Rectal smooth muscle tissue (tissue), 1 donor: ENCODE results near the gene CPZ.

Experiments used
- H3K27ac ChIP-seq: one replicate; pipeline ENCODE4 v1.7.0; 2013; ENCODE audit warnings: low read depth, low read length, inconsistent platforms
- H3K27me3 ChIP-seq: one replicate; pipeline ENCODE4 v1.7.0; 2013; ENCODE audit warnings: low read length; ENCODE audit not compliant: control insufficient read depth, insufficient read depth
- H3K36me3 ChIP-seq: one replicate; pipeline ENCODE4 v1.7.0; 2013; ENCODE audit warnings: low read length; ENCODE audit not compliant: control insufficient read depth, insufficient read depth
- H3K4me1 ChIP-seq: one replicate; pipeline ENCODE4 v1.7.0; 2013; ENCODE audit warnings: low read length; ENCODE audit not compliant: control insufficient read depth, insufficient read depth
- H3K4me3 ChIP-seq: one replicate; pipeline ENCODE4 v1.7.0; 2013; ENCODE audit warnings: low read length
- H3K9ac ChIP-seq: one replicate; pipeline ENCODE4 v1.7.0; 2013; ENCODE audit warnings: low read length

Gene CPZ

DNA sequence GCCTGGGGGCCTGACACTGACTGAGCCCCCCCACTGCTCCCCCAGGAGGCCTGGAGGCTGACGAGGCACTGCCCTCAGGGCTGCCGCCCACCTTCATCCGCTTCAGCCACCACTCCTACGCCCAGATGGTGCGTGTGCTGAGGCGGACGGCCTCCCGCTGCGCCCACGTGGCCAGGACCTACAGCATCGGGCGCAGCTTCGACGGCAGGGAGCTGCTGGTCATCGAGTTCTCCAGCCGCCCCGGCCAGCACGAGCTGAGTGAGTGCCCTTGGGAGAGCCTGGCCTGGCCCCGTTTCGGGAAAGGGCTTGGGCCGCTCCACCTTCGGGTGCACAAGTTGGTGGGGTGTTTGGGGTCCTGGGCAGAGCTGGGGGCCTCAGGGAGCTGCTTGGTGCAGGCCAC, 11.4 kb downstream of the CPZ start:
- Histone ChIP-seq H3K27me3 (peaks cover 2% of the 10 kb centered on the region), H3K4me1 (no peaks in the 10 kb centered on the region), H3K9ac (no peak overlapping the region), H3K27ac (no peak overlapping the region), H3K36me3 (no peaks in the 10 kb centered on the region), H3K4me3 (no peak overlapping the region)

DNA sequence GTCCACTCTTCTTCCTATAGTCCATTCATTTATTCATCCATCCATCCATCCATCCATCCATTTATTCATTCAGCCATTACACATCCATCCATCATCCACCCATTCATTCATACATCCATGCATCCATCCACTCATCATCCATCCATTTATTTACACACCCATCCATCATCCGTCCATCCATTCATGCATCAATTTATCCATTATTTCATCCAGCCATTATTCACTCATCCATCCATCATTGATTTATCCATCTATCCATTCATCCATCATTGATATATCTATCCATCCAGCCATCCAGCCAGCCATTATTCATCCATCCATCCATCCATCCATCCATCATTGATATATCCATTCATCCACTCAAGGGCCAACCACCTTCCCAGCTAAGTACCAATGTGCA, 12.7 kb downstream of the CPZ start:
- Histone ChIP-seq H3K27me3 (peaks cover 2% of the 10 kb centered on the region), H3K9ac (no peak overlapping the region)

DNA sequence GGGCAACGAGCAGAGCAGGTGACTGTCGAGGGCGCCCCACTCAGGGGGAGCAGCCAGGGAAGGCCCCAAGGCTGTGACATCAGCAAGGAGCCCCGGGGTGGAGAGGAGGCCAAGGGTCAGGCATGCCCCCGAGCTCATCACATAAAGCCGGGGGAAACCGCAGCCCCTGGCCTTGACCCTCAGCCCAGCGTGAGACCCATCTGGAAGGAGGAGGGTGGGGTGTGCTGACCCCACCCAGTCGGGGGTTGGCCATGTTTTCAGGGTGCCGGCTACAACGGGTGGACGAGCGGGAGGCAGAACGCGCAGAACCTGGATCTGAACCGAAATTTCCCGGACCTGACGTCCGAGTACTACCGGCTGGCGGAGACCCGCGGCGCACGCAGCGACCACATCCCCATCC, 13.9 kb downstream of the CPZ start:
- Histone ChIP-seq H3K9ac (no peak overlapping the region), H3K27ac (no peak overlapping the region), H3K4me1 (no peaks in the 10 kb centered on the region), H3K4me3 (no peak overlapping the region), H3K36me3 (no peaks in the 10 kb centered on the region), H3K27me3 (peaks cover 2% of the 10 kb centered on the region)

More for the DNA sequence above, 12.7 kb downstream of the CPZ start:
- no peaks in the 10 kb centered on the region for H3K4me1 ChIP-seq
- no peak overlapping the region for H3K27ac ChIP-seq
- H3K4me3 ChIP-seq: no peak overlapping the region
- H3K36me3 ChIP-seq: no peaks in the 10 kb centered on the region

DNA sequence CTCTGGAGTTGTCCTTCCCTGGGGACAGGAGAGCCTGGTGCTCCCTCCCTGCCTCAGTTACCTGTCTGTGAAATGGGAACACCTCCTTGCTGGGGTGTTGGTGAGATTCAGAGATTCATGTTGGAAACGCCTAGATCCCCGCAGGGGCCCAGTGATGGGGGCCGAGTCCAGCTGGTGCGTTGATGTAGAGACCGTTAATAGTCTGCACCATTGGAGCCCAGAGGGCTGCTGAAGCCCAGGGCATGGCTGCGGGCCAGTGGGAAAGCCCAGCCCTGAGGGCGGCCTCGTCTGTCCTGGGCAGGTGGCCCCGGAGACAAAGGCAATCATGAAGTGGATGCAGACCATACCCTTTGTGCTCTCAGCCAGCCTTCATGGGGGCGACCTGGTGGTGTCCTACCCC, 14.4 kb downstream of the CPZ start:
- Histone ChIP-seq H3K36me3 (no peaks in the 10 kb centered on the region), H3K4me1 (no peaks in the 10 kb centered on the region), H3K9ac (no peak overlapping the region), H3K27ac (no peak overlapping the region), H3K4me3 (no peak overlapping the region), H3K27me3 (peaks cover 2% of the 10 kb centered on the region)

DNA sequence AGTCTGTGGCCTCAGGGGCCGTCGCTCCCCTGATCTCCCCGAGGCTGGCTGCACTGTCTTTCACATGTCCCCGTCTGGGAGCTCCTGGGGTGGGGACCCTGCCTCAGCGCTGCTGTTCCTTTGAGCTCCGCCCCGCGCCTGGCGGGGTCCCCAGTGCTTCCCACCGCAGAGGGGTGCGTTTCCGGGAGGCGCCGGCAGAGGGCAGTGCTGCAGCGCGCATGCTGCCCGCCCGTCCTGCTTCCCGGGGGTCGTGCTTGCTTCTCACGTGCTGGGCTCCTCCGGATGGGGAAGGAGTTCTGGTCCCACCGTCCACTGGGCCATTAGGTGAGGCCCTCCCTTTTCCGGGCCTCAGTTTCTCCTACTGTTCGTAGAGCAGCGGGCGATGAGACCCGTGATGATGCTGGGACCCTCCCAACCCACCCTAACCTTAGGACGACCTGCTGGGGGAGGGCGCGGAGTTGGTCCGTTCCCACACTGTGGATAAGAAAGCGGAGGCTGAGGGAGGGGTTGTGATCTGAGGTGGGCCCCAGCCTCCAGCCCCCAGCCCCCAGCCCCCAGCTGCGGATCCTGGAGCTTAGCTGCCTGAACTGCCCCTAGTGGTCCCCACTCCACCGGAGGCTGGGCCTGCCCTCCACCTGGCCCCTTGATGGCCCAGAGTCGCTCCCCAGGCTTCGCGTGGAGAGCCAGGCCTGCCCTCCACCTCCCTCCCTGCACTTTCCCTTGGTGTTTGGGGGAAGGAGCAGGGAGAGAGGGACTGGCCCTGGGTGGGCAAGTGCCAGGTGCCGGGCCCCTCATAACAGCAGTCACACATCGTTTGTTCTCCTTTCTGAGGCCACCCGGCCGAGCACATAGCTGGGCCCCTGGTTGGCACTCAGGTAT, 15.3 kb downstream of the CPZ start:
- no peak overlapping the region for H3K27ac ChIP-seq
- H3K27me3 ChIP-seq: peaks cover 2% of the 10 kb centered on the region
- H3K36me3 ChIP-seq: no peaks in the 10 kb centered on the region
- H3K4me1 ChIP-seq: no peaks in the 10 kb centered on the region
- no peak overlapping the region for H3K4me3 ChIP-seq
- no peak overlapping the region for H3K9ac ChIP-seq

DNA sequence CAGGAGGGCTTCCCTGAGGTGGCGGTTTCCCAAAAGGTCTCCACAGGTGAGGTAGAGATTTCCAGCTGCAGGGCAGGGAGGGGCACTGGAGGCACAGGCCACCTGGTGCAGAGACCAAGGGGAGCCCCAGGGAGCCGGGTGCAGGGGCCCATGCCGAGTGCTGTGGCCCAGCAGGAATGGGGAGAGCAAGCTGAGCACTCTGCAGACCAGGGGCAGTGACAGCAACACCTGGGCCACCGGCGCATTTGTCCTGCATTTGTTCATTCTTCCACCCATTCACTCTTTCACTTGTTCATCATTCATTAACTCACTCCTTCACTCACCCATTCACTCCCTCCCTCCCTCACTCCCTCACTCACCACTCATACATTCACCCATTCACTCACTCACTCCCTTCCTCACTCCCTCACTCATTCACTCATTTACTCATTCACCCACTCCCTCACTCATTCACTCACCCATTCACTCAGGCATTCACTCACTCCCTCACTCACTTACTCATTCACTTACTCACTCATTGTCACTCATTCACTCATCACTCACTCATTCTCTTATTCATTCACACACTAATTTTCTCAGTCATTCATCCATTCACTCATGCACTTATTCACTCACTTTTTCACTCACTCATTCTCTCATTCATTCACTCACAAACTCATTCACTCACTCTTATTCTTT, 16.3 kb downstream of the CPZ start:
- Histone ChIP-seq H3K27me3 (peaks cover 2% of the 10 kb centered on the region), H3K4me3 (no peak overlapping the region), H3K36me3 (no peaks in the 10 kb centered on the region), H3K4me1 (no peaks in the 10 kb centered on the region), H3K27ac (no peak overlapping the region), H3K9ac (no peak overlapping the region)

DNA sequence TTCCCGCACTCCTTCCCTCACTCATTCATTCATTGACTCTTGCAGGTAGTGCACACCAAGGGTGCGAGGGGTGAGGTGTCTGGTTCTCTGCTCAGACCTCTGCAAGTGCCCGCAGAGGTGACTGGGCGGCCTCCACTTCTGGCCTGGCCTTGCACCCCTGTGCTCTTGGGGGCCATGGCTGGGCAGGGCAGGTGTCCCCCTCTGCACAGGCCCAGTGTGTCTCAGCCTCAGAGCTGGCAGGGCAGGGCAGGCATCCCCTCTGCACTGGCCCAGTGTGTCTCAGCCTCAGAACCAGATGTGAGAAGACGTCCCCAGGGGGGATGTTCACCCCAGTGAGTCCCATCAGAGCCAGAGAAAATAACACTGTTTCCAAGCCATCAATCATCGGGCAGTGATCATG, 16.8 kb downstream of the CPZ start:
- peaks cover 2% of the 10 kb centered on the region for H3K27me3 ChIP-seq

DNA sequence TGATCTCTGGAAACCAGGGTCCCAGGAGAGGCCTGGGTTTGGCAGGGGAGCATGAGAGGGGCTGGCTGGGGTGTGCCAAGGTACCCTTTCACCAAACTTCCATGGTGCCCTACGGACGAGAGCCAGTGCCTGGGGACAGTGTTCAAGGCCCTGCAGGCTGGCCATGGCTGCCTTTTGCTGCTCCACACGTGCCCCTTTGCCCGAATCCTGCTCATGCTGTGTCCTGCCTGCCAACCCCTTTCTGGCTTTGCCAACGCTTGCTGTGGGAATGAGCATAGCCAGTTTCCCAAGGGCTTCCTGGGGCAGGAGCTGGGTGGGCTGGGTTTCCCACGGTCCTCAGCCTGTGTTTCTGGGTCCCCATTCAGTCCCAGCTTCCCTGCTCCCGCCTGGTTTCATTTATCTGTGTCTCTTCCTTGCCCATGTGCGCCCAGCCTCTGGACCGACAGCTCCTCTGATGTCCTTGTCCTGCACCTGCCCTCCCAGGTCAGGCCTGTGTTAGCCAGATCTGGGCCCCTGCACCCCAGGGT, 17.3 kb downstream of the CPZ start:
- no peak overlapping the region for H3K9ac ChIP-seq
- H3K36me3 ChIP-seq: no peaks in the 10 kb centered on the region
- peaks cover 2% of the 10 kb centered on the region for H3K27me3 ChIP-seq
- H3K4me1 ChIP-seq: no peaks in the 10 kb centered on the region
- H3K27ac ChIP-seq: no peak overlapping the region
- no peak overlapping the region for H3K4me3 ChIP-seq

More for the DNA sequence above, 16.8 kb downstream of the CPZ start:
- Histone ChIP-seq H3K4me1 (no peaks in the 10 kb centered on the region), H3K27ac (no peak overlapping the region), H3K9ac (no peak overlapping the region), H3K4me3 (no peak overlapping the region), H3K36me3 (no peaks in the 10 kb centered on the region)

DNA sequence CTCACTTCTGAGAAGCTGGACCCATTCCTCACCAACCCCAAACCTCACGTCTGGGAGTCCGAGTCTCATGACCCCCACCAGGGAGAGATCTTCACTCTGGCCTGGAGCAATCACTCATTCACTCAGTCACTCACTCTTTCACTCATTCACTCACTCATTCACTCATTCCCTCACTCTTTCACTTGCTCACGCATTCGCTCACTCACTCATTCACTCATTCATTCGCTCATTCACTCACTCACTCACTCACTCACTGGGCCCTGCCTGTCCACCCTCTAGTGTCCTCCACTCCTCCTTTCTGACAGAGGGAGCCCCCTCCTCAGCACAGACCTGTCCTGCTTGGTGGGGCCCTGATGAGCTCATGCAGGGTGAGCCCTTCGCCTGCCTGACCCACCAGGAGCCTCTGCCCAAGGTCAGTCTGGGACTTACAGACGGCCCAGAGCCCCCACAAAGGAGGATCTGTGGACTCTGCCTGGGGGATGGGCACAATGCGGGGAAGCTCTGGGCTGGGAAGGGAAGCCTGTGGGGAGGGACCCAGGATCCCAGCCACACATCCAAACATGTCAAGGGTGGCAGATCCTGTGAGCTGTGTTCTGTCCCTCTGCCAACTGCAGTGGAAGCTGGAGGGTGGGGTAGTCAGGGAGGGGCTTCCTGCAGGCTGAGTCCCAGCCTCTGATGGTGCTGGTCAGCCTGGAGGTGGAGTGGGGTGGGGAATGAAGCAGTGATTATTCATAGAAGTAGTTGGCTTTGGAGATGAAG, 18.5 kb downstream of the CPZ start:
- Histone ChIP-seq H3K4me1 (no peaks in the 10 kb centered on the region), H3K9ac (no peak overlapping the region), H3K36me3 (no peaks in the 10 kb centered on the region), H3K27me3 (peaks cover 2% of the 10 kb centered on the region), H3K4me3 (no peak overlapping the region), H3K27ac (no peak overlapping the region)

DNA sequence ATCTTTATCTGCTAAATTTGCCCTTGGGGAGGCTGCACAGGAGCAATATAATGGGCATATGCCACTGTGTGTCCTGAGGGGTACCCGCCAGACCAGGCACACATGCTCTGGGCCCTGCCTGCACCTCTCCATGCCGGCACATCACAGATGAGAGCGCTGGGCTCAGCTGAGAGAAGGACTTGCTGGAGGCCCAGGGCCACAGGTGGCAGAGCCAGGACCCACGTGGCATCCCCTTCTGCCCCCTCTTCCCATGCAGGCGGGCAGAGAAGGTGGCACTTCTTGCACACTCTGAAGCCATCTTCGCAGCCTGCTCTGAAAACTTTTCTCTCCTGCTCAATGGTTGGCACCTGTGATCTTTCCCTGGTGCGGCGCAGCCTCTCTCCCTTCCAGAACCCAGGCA, 20.1 kb downstream of the CPZ start:
- no peak overlapping the region for H3K4me3 ChIP-seq
- H3K27ac ChIP-seq: no peak overlapping the region
- no peaks in the 10 kb centered on the region for H3K4me1 ChIP-seq
- H3K9ac ChIP-seq: no peak overlapping the region
- no peaks in the 10 kb centered on the region for H3K27me3 ChIP-seq
- H3K36me3 ChIP-seq: no peaks in the 10 kb centered on the region

DNA sequence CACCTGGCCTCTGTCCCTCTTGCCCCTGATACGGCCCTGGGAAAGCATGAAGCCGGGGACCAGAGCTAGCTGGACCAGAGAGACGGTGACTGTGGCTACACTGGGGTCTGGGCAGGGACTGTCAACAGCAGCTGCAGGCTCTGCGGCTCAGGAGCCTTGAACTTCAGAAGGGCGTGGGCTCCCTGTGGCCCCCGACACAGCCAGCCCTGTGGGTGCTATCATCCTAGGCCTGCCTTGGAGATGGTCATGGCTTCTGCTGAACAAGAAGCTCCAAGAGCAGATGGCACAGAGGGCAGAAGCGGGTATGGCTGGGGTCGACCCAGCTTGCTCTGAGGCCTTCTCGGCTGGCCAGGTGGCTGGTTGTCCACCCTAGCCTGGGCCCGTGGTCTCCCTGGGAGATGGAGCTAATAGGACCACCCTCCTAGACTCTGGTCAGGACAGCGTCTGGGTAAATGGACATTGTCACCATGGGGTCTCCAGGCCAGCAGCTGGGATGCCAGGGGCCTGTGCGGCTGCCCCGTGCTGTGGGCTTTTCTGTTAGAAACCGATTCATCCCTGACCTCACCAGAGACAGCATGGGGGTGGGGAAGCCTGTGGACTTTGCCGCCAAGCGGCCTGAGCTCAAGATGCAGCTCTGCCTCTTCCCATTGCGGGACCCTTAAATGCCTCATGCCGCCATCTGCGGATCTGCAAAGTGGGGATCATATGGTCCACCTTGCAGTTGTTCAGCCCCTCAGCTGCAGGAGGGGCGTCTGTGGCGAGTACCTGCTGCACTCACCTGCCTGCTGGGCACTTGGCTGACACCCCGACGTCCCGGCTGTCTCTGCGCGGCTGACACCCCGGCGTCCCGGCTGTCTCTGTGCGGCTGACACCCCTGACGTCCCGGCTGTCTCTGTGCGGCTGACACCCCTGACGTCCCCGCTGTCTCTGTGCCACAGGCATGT, 21.1 kb downstream of the CPZ start:
- no peak overlapping the region for H3K4me3 ChIP-seq
- no peaks in the 10 kb centered on the region for H3K27me3 ChIP-seq
- no peak overlapping the region for H3K9ac ChIP-seq
- no peaks in the 10 kb centered on the region for H3K36me3 ChIP-seq
- no peaks in the 10 kb centered on the region for H3K4me1 ChIP-seq
- H3K27ac ChIP-seq: no peak overlapping the region
